Lower leg skin (tissue), 4 donors: ENCODE measurements around the gene CNTLN. TPM values are rescaled to one million over a fixed set of nuclear protein-coding genes. Genes with fewer than 3 reads are reported as not detected.

Experiments
- DNase-seq, 2 donors: peaks; one replicate each; pipeline ENCODE4 v3.0.0-alpha.2; 2019; ENCODE audit warnings: low spot score in 2 of 2
- H3K4me3 ChIP-seq: fragments of 200-600 bp; sonication (generic); 2 replicates; pipeline ENCODE4 v1.5.1; 2017; ENCODE audit warnings: mild to moderate bottlenecking, low read depth; ENCODE audit not compliant: poor library complexity, severe bottlenecking
- CTCF ChIP-seq, 3 donors: fragments of 450-650 bp; IDR thresholded peaks; one replicate each; pipeline ENCODE4 v1.5.1; 2016; ENCODE audit warnings: antibody characterized with exemption in 3 of 3, mild to moderate bottlenecking in 3 of 3, moderate library complexity in 2 of 3
- POLR2A ChIP-seq, 2 donors: fragments of 450-650 bp; IDR thresholded peaks; one replicate each; pipeline ENCODE4 v1.6.1; 2016 to 2017; ENCODE audit warnings: antibody characterized with exemption in 2 of 2, mild to moderate bottlenecking in 1 of 2, moderate library complexity in 1 of 2
- WGBS, 2 donors: methylation state at CpG; one replicate each; pipeline ENCODE4 v1.1.5; 2018; 5-methylcytosine and 5-hydroxymethylcytosine counted together
- intact Hi-C: fragments of 100-400 bp; cut with DNase I; formaldehyde crosslinking; loops from one replicate; pipeline ENCODE4 v1.15.0; 2023; ENCODE audit warnings: low total_unique reads
- total RNA-seq, 4 donors: library from RNA; depleted of rRNA; stranded (reverse); fragments of >200 nt; gene quantifications; one replicate each; pipeline ENCODE4 v1.1.0, GENCODE V29; 2016

CNTLN gene
- total RNA-seq, 4 donors from 2014 or later = 1.3 to 4.3 (median 3.7) TPM

GRCh38 chr9:17137566-17137965, 2.7 kb downstream of the CNTLN start:
- DNase-seq = no peak
- H3K4me3 ChIP-seq = no peak overlapping the region
- no peak for TF ChIP-seq POLR2A (IDR thresholded peaks at IDR 0.05)
- no peak for TF ChIP-seq CTCF (IDR thresholded peaks at IDR 0.05)
- intact Hi-C loops = loop anchor here (10.0 kb wide), 1 partner anchor 327 kb away; no protein-coding TSS in a partner anchor

- intact Hi-C loops = loop anchor here (10.0 kb wide), 1 partner anchor 326 kb away; no protein-coding TSS in a partner anchor
- WGBS, 2 donors = 98% methylated on average over 1 of the region's 1 CpG
- TF ChIP-seq POLR2A (IDR thresholded peaks at IDR 0.05) (no peak), CTCF (IDR thresholded peaks at IDR 0.05) (no peak)
- no peak overlapping the region for H3K4me3 ChIP-seq
- no peak for DNase-seq
These were observed 3.7 kb downstream of the CNTLN start for GRCh38 chr9:17138503-17138902.

- DNase-seq = no peak
- intact Hi-C loops = no loop called here
- no peak overlapping the region for H3K4me3 ChIP-seq
- no peak for TF ChIP-seq POLR2A (IDR thresholded peaks at IDR 0.05)
- TF ChIP-seq CTCF (IDR thresholded peaks at IDR 0.05) = no peak
- 94 to 99% methylated on average over 5 of the region's 5 CpGs for WGBS, 2 donors
These were observed 5.6 kb downstream of the CNTLN start for GRCh38 chr9:17140418-17140817.

GRCh38 chr9:17148324-17148723, 13.5 kb downstream of the CNTLN start:
- no peak for DNase-seq
- H3K4me3 ChIP-seq = no peak overlapping the region
- TF ChIP-seq POLR2A (IDR thresholded peaks at IDR 0.05) = no peak
- no peak for TF ChIP-seq CTCF (IDR thresholded peaks at IDR 0.05)
- WGBS, 2 donors = 81 to 92% methylated on average over 3 of the region's 3 CpGs
- intact Hi-C loops = no loop called here

GRCh38 chr9:17159469-17159868, 24.6 kb downstream of the CNTLN start:
- 87 to 89% methylated on average over 4 of the region's 4 CpGs for WGBS, 2 donors
- no peak for DNase-seq
- TF ChIP-seq CTCF (IDR thresholded peaks at IDR 0.05) = no peak
- no peak for TF ChIP-seq POLR2A (IDR thresholded peaks at IDR 0.05)
- intact Hi-C loops = no loop called here
- no peak overlapping the region for H3K4me3 ChIP-seq

GRCh38 chr9:17160327-17160726, 25.5 kb downstream of the CNTLN start:
- TF ChIP-seq POLR2A (IDR thresholded peaks at IDR 0.05) (no peak), CTCF (IDR thresholded peaks at IDR 0.05) (no peak)
- no peak overlapping the region for H3K4me3 ChIP-seq
- DNase-seq = no peak
- intact Hi-C loops = no loop called here
